Lower leg skin (tissue), 4 donors: Measurements from ENCODE around the gene TAF11. TPM values are rescaled to one million over a fixed set of nuclear protein-coding genes. Genes with fewer than 3 reads are reported as not detected.
"Not testable (repeated sequence)": the region's sequence is repeated elsewhere in the genome, so short reads cannot be mapped to it uniquely, and the experiment has no call there.

ENCODE experiments used
- DNase-seq, 2 donors: peaks; one replicate each; pipeline ENCODE4 v3.0.0-alpha.2; 2019; ENCODE audit warnings: low spot score in 2 of 2
- H3K4me3 ChIP-seq: fragments of 200-600 bp; sonication (generic); 2 replicates; pipeline ENCODE4 v1.5.1; 2017; ENCODE audit warnings: mild to moderate bottlenecking, low read depth; ENCODE audit not compliant: poor library complexity, severe bottlenecking
- POLR2A ChIP-seq, 2 donors: fragments of 450-650 bp; IDR thresholded peaks; one replicate each; pipeline ENCODE4 v1.6.1; 2016 to 2017; ENCODE audit warnings: antibody characterized with exemption in 2 of 2, mild to moderate bottlenecking in 1 of 2, moderate library complexity in 1 of 2
- WGBS, 2 donors: methylation state at CpG; one replicate each; pipeline ENCODE4 v1.1.5; 2018; 5-methylcytosine and 5-hydroxymethylcytosine counted together
- intact Hi-C: fragments of 100-400 bp; cut with DNase I; formaldehyde crosslinking; loops from one replicate; pipeline ENCODE4 v1.15.0; 2023; ENCODE audit warnings: low total_unique reads
- total RNA-seq, 4 donors: library from RNA; depleted of rRNA; stranded (reverse); fragments of >200 nt; gene quantifications; one replicate each; pipeline ENCODE4 v1.1.0, GENCODE V29; 2016
- TF ChIP-seq, protein P1 (sequence below), 3 donors: fragments of 450-650 bp; IDR thresholded peaks; one replicate each; pipeline ENCODE4 v1.5.1; 2016; ENCODE audit warnings: antibody characterized with exemption in 3 of 3, mild to moderate bottlenecking in 3 of 3, moderate library complexity in 2 of 3

Gene TAF11
- total RNA-seq, 4 donors from 2014 or later = 14.5 to 23.1 (median 18.1) TPM

DNA sequence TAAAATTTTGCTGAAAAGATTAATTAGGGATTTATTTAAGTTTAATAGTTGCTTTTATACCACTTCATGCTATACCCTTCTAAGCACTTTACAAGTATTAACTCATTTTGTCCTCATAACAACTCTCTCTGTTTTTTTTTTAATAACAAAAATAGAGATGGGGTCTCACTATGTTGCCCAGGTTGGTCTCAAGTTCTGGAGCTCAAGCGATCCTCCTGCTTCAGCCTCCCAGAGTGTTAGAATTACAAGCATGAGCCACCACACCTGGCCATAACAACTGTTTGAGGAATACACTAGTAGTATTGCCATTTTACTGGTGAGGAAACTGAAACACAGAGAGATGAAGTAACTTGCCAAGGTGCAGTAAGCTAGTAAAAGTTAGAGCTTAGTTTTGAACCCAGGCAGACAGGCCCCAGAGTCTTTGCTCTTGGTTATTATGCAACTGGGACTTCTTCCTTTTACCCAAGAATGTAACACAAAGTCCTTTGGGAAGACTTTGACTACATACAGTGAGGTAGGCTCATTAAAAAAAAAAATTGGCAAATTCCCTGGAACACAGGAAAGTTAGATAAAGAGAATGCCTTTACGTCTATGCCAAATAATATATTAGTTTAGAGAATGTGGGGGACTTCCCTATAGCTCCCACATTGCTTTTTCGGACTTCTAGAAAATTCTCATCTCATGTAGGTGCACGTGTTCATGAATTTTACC is 12.6 kb upstream of the TAF11 start:
- WGBS, 2 donors = 70 to 80% methylated on average over 4 of the region's 4 CpGs
- intact Hi-C loops = no loop called here
- TF ChIP-seq, protein P1, sequence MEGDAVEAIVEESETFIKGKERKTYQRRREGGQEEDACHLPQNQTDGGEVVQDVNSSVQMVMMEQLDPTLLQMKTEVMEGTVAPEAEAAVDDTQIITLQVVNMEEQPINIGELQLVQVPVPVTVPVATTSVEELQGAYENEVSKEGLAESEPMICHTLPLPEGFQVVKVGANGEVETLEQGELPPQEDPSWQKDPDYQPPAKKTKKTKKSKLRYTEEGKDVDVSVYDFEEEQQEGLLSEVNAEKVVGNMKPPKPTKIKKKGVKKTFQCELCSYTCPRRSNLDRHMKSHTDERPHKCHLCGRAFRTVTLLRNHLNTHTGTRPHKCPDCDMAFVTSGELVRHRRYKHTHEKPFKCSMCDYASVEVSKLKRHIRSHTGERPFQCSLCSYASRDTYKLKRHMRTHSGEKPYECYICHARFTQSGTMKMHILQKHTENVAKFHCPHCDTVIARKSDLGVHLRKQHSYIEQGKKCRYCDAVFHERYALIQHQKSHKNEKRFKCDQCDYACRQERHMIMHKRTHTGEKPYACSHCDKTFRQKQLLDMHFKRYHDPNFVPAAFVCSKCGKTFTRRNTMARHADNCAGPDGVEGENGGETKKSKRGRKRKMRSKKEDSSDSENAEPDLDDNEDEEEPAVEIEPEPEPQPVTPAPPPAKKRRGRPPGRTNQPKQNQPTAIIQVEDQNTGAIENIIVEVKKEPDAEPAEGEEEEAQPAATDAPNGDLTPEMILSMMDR (IDR thresholded peaks at IDR 0.05) = no peak
- H3K4me3 ChIP-seq = no peak overlapping the region
- no peak for DNase-seq

DNA sequence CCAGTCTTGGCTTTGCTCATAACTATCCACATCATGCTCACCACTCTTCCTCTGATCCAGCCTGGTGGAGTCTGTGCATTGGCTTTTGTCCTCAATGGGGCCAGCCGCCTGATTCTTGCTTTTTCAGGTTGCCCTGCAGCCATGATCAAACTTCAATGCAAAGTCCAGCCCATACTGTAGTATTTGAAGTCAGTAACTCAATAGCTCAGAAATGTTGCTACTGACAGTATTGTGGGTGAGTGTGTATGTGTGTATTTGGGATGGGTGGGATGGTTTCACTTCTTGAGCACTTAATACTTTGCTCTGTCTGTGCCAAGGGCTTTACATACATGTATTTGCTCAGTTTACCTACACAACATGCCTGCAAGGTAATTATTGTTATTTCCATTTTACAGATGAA is 11.9 kb upstream of the TAF11 start:
- DNase-seq, H3K4me3 ChIP-seq, intact Hi-C loops: not testable (repeated sequence)
- WGBS, 2 donors = 94 to 100% methylated on average over 1 of the region's 1 CpG

DNA sequence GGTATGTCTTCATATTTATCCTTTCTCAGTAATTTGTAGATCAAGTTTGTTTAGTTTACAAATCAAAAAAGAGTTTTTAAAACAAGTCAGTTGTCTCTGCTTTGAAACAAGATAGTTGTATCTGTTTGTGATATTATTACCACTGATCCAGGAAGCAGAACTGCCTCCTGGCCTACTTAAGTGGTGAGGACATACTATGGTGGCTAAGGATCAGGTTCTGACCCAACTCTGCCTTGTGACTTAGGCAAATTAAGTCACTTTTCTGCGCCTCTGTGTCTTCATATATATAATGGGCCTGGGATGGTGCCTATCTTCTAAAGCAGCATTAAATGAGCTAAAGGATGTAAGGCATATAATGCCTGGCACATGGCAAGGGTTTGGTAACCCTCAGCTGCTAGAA is 9.9 kb upstream of the TAF11 start:
- intact Hi-C loops = no loop called here
- TF ChIP-seq, protein P1 (IDR thresholded peaks at IDR 0.05) = no peak
- TF ChIP-seq POLR2A (IDR thresholded peaks at IDR 0.05) = no peak
- no peak for DNase-seq
- 86 to 96% methylated on average over 1 of the region's 1 CpG for WGBS, 2 donors
- H3K4me3 ChIP-seq = no peak overlapping the region

DNA sequence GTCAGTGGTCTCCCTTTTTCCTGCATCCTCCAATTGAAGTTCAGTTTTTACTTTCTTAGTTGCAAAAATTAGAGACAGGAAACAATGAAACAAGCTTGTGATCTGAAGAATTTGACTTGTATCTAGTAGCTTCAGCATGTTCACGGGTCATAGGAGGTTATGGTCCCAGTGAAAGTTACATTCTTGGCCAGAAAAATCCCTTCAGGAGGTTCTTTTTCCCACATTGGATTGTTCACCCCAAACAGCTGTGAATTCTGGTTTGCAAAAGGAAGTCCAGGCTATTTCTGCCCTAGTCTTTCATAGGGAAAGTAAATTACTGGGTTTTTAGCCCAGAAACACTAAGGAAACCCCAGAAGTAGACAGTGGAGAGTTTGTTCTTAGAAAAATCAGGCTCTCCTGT is 9.3 kb upstream of the TAF11 start:
- H3K4me3 ChIP-seq = no peak overlapping the region
- intact Hi-C loops = no loop called here
- no peak for DNase-seq
- TF ChIP-seq, protein P1 (IDR thresholded peaks at IDR 0.05) = no peak
- TF ChIP-seq POLR2A (IDR thresholded peaks at IDR 0.05) = no peak
- 66 to 88% methylated on average over 1 of the region's 1 CpG for WGBS, 2 donors

DNA sequence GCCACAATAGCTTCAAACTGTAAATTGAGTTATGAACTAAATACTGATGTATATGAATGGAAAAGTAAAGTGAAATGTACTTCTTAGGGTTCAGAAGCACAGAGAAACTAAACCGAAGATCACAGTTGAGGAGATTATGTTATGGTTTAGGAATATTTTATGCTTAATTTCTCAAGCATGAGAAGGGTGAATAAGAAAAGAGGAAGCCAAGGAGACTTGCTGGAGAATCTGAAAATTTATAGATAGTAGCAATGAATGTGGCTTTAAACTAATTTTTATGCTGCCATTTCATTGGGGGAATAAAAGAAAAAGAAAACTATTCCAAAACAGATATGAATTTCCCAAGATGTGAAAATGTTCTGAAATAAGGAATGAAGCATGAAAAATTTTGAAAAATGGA is 6.9 kb upstream of the TAF11 start:
- TF ChIP-seq, protein P1 (IDR thresholded peaks at IDR 0.05) = no peak
- no peak for TF ChIP-seq POLR2A (IDR thresholded peaks at IDR 0.05)
- H3K4me3 ChIP-seq = no peak overlapping the region
- intact Hi-C loops = no loop called here
- WGBS, 2 donors = 89 to 97% methylated on average over 1 of the region's 1 CpG
- DNase-seq = no peak

DNA sequence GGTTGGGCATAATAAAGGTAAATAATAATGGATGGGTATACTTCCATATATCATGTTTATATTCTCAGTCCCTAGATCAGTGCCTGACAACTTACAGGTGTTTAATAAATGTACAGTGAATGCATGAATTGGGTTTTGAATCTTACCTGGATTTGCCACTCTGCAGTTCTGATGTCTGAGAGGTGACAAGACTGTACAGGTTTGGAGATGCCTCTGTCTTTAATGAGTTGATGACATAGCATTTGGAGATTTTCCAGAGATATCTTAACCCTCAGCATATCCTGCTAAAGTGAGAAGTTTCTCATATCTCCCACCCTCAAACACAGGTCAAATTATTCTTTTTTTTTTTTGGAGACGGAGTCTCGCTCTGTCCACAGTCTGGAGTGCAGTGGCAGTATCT is 3.5 kb upstream of the TAF11 start:
- WGBS, 2 donors = 81 to 85% methylated on average over 2 of the region's 2 CpGs
- TF ChIP-seq, protein P1 (IDR thresholded peaks at IDR 0.05) = no peak
- TF ChIP-seq POLR2A (IDR thresholded peaks at IDR 0.05) = no peak
- no peak overlapping the region for H3K4me3 ChIP-seq
- intact Hi-C loops = no loop called here
- no peak for DNase-seq
